NB4 (cell line): ENCODE results near the gene IL23A.

Experiments
- CTCF ChIP-seq: IDR thresholded peaks from one replicate; pipeline ENCODE4 v1.5.1; 2012; ENCODE audit warnings: low read depth, low read length
- POLR2A ChIP-seq: IDR thresholded peaks from 2 replicates; pipeline ENCODE4 v1.6.1; 2011; ENCODE audit warnings: mild to moderate bottlenecking; ENCODE audit not compliant: insufficient read length; ENCODE audit errors: extremely low read depth

- TF ChIP-seq CTCF (no peak), POLR2A (no peak)
These were observed at the start of gene IL23A for GRCh38 chr12:56338308-56339157.
